Uterus (tissue), 4 donors: ENCODE data around the gene RPUSD2. TPM values are rescaled to one million over a fixed set of nuclear protein-coding genes. Genes with fewer than 3 reads are reported as not detected.
A peak's percentile ranks its signal among the peaks of the same experiment; 100 is the strongest.
"Not testable (repeated sequence)": the region's sequence is repeated elsewhere in the genome, so short reads cannot be mapped to it uniquely, and the experiment has no call there.

ENCODE experiments used
- DNase-seq, 2 donors: peaks; one replicate each; pipeline ENCODE4 v3.0.0-alpha.2; 2019 to 2020
- H3K27ac ChIP-seq, 2 donors: fragments of 200-600 bp; sonication (generic); 1 replicate in 1 of 2; 2 replicates in 1 of 2; pipeline ENCODE4 v1.5.1; 2016 to 2018
- H3K27me3 ChIP-seq, 2 donors: fragments of 200-600 bp; sonication (generic); one replicate each; pipeline ENCODE4 v1.5.1; 2018 to 2019; ENCODE audit warnings: control low read depth in 1 of 2
- H3K36me3 ChIP-seq, 2 donors: fragments of 200-600 bp; sonication (generic); one replicate each; pipeline ENCODE4 v1.5.1; 2019; ENCODE audit warnings: control low read depth in 1 of 2
- H3K4me1 ChIP-seq, 2 donors: fragments of 200-600 bp; sonication (generic); one replicate each; pipeline ENCODE4 v1.5.1; 2018 to 2019; ENCODE audit warnings: control low read depth in 1 of 2
- H3K4me3 ChIP-seq, 2 donors: fragments of 200-600 bp; sonication (generic); 1 replicate in 1 of 2; 2 replicates in 1 of 2; pipeline ENCODE4 v1.5.1; 2018 to 2019; ENCODE audit warnings: mild to moderate bottlenecking in 1 of 2
- H3K9me3 ChIP-seq, 2 donors: fragments of 200-600 bp; sonication (generic); one replicate each; pipeline ENCODE4 v1.5.1; 2019; ENCODE audit warnings: control low read depth in 1 of 2
- CTCF ChIP-seq, 4 experiments: fragments of 200-600 bp in 2 of 4; fragments of 450-650 bp in 2 of 4; sonication (generic) in 2 of 4; IDR thresholded peaks; one replicate each; pipeline ENCODE4 v1.5.1; 2016 to 2019; ENCODE audit warnings: antibody characterized with exemption in 4 of 4, mild to moderate bottlenecking in 2 of 4, moderate library complexity in 1 of 4
- POLR2A ChIP-seq, 2 donors: fragments of 450-650 bp; IDR thresholded peaks; one replicate each; pipeline ENCODE4 v1.6.1; 2016; ENCODE audit warnings: antibody characterized with exemption in 2 of 2, mild to moderate bottlenecking in 1 of 2, moderate library complexity in 1 of 2
- intact Hi-C: fragments of 100-400 bp; cut with DNase I; formaldehyde crosslinking; loops from one replicate; pipeline ENCODE4 v1.15.1; 2023; ENCODE audit warnings: low total_unique reads
- total RNA-seq, 4 donors: library from RNA; depleted of rRNA in 3 of 4; stranded (reverse); fragments of >200 nt in 3 of 4; gene quantifications; one replicate each; pipeline versions ENCODE4 v1.1.0 to v1.2.4, GENCODE V29; 2014 to 2023
- donor health status: DM: yes; HTN: yes; CAD: no.

The RPUSD2 gene
- total RNA-seq, 4 donors from 2014 or later: 0.29 to 18.6 (median 5.0) TPM

GRCh38 chr15:40564591-40565332, 4.3 kb upstream of the RPUSD2 start, which contains the start of gene CCDC32:
CCDC32 (minus strand) TSS chr15:40565042; CDS start chr15:40563015, 2,027 bp downstream.
- Histone ChIP-seq H3K4me3 (peak within 1 kb of the TSS; percentile 79 to 80), H3K27me3 (no peaks in the 10 kb centered on the region), H3K4me1 (no peaks in the 10 kb centered on the region), H3K27ac (peak within 1 kb of the TSS; percentile 90 to 94), H3K36me3 (no peaks in the 10 kb centered on the region), H3K9me3 (no peaks in the 10 kb centered on the region)
- TF ChIP-seq POLR2A (IDR thresholded peaks at IDR 0.05) (peak; percentile 67 to 82), CTCF (IDR thresholded peaks at IDR 0.05) (no peak)
- peak; percentile 95 to 97 for DNase-seq
- intact Hi-C loops: no loop called here

DNA sequence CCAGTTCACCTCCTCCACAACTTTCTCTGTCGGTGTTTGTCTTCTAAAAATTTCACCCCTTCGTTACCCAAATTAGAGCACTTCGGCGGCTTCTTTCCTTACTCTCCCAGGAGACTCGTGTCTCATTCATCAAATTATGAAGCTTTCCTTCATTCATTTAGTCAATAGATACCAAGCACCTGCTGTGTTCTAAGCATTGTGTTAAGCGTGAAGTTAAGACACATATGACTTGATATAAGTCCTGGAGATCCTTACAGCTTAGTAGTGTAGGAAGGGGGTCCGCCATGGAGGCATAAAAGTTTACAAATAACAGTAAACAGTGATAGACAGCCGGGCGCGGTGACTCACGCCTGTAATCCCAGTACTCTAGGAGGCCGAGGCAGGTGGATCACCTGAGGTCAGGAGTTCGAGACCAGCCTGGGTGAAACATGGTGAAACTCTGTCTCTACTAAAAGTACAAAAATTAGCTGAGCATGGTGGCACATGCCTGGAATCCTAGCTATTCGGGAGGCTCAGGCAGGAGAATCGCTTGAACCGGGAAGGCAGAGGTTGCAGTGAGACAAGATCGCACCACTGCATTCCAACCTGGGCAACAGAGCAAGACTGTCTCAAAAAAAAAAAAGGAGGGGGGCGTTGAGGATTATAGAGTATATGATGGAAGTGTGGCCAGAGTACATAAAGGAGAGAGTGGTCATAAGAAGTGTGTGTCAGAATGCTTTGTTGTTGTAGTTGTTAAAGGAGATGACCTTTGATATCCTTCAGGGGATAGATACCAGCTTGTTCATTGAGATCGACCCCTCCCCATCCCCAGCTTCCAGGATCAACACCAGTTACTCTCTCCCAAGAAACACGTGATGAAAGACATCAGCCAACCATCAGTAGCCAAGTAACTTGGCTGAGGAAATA, 3.5 kb upstream of the RPUSD2 start:
- no peak for DNase-seq
- Histone ChIP-seq H3K4me1 (peaks cover 0 to 4% of the 10 kb centered on the region in 2 donors), H3K27me3 (no peaks in the 10 kb centered on the region), H3K9me3 (no peaks in the 10 kb centered on the region), H3K4me3 (peak overlapping the region; percentile 79 to 80), H3K27ac (peak overlapping the region; percentile 72 to 77), H3K36me3 (no peaks in the 10 kb centered on the region)
- TF ChIP-seq POLR2A (IDR thresholded peaks at IDR 0.05): no peak
- TF ChIP-seq CTCF (IDR thresholded peaks at IDR 0.05): no peak
- intact Hi-C loops: no loop called here

GRCh38 chr15:40567111-40567510, 2.0 kb upstream of the RPUSD2 start:
- H3K27me3 ChIP-seq: no peaks in the 10 kb centered on the region
- H3K4me1 ChIP-seq: peaks cover 0 to 4% of the 10 kb centered on the region in 2 donors
- H3K27ac ChIP-seq: no peak overlapping the region
- no peaks in the 10 kb centered on the region for H3K36me3 ChIP-seq
- H3K4me3 ChIP-seq: no peak overlapping the region
- no peak for TF ChIP-seq CTCF (IDR thresholded peaks at IDR 0.05)
- no peak for TF ChIP-seq POLR2A (IDR thresholded peaks at IDR 0.05)
- intact Hi-C loops: no loop called here
- DNase-seq: no peak
- H3K9me3 ChIP-seq: no peaks in the 10 kb centered on the region

DNA sequence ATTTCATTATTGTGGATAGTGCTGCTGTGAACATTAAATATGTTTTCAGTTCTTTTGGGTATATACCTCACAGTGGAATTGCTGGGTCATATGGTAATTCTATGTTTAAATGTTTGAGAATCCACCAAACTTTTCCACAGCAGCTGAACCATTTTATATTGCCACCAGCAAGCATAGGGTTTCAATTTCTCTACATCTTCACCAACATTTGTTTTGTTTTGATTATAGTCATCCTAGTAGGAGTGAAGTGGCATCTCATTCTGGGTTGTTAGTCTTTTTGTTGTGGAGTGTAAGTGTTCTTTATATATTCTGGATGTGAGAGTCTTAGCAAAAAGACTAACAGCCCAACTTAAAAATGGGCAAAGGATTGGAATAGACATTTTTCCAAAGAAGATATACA, 6.0 kb downstream of the RPUSD2 start:
- intact Hi-C loops: no loop called here
- Histone ChIP-seq H3K4me3 (no peak overlapping the region), H3K27me3 (no peaks in the 10 kb centered on the region), H3K36me3 (no peaks in the 10 kb centered on the region), H3K4me1 (peaks cover 0 to 4% of the 10 kb centered on the region in 2 donors), H3K27ac (no peak overlapping the region), H3K9me3 (no peaks in the 10 kb centered on the region)
- no peak for TF ChIP-seq POLR2A (IDR thresholded peaks at IDR 0.05)
- TF ChIP-seq CTCF (IDR thresholded peaks at IDR 0.05): no peak
- DNase-seq: no peak

DNA sequence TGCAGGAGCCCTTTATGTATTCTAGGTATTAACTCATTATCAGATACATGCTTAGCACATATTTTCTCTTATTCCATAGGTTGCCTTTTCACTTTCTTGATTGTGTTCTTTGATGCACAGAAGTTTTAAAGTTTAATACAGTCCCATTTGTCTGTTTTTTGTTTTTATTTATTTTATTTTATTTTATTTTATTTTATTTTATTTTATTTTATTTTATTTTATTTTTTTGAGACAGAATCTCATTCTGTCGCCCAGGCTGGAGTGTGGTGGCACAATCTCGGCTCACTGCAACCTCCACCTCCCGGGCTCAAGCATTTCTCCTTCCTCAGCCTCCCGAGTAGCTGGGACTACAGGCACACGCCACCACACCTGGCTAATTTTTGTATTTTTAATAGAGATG, 7.8 kb downstream of the RPUSD2 start:
- H3K27me3 ChIP-seq, H3K27ac ChIP-seq, H3K36me3 ChIP-seq, H3K9me3 ChIP-seq, DNase-seq, H3K4me3 ChIP-seq, intact Hi-C loops, H3K4me1 ChIP-seq: not testable (repeated sequence)
